Measurements from ENCODE around the gene GALNTL6.

GRCh38 chr4:172578712-172579111, 765.5 kb downstream of the GALNTL6 start:
- TF ChIP-seq MAZ (IDR thresholded peaks at IDR 0.05; ENCODE audit: borderline replicate concordance, low read depth, low read length) (no peak), POLR2A (IDR thresholded peaks at IDR 0.05; ENCODE audit: low read depth, low read length) (no peak), RAD21 (IDR thresholded peaks at IDR 0.05; ENCODE audit: low read length) (no peak), SMC3 (IDR thresholded peaks at IDR 0.05; ENCODE audit: low read depth, low read length) (no peak), BHLHE40 (IDR thresholded peaks at IDR 0.05; ENCODE audit: low read depth, low read length) (no peak), CEBPB (IDR thresholded peaks at IDR 0.05; ENCODE audit: low read depth, low read length) (peak; percentile 55; the same call in 1 of the 2 replicates), FOS (IDR thresholded peaks at IDR 0.05; ENCODE audit: low read depth, low read length) (no peak), MXI1 (IDR thresholded peaks at IDR 0.05; ENCODE audit: borderline replicate concordance, low read depth, low read length) (no peak), NFE2L2 (IDR thresholded peaks at IDR 0.05; ENCODE audit: low read depth, low read length) (no peak)
- TF ChIP-seq, protein P1, sequence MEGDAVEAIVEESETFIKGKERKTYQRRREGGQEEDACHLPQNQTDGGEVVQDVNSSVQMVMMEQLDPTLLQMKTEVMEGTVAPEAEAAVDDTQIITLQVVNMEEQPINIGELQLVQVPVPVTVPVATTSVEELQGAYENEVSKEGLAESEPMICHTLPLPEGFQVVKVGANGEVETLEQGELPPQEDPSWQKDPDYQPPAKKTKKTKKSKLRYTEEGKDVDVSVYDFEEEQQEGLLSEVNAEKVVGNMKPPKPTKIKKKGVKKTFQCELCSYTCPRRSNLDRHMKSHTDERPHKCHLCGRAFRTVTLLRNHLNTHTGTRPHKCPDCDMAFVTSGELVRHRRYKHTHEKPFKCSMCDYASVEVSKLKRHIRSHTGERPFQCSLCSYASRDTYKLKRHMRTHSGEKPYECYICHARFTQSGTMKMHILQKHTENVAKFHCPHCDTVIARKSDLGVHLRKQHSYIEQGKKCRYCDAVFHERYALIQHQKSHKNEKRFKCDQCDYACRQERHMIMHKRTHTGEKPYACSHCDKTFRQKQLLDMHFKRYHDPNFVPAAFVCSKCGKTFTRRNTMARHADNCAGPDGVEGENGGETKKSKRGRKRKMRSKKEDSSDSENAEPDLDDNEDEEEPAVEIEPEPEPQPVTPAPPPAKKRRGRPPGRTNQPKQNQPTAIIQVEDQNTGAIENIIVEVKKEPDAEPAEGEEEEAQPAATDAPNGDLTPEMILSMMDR (conservative IDR thresholded peaks at IDR 0.05; ENCODE audit: low read depth, low read length): no peak
- TF ChIP-seq, protein P2, sequence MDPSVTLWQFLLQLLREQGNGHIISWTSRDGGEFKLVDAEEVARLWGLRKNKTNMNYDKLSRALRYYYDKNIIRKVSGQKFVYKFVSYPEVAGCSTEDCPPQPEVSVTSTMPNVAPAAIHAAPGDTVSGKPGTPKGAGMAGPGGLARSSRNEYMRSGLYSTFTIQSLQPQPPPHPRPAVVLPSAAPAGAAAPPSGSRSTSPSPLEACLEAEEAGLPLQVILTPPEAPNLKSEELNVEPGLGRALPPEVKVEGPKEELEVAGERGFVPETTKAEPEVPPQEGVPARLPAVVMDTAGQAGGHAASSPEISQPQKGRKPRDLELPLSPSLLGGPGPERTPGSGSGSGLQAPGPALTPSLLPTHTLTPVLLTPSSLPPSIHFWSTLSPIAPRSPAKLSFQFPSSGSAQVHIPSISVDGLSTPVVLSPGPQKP (IDR thresholded peaks at IDR 0.05; ENCODE audit: borderline replicate concordance, low read depth, low read length): no peak
